CD4-positive, alpha-beta T cell treated with Interleukin-10 for 1 hour (primary cell): ENCODE results near the gene SLFNL1.

Experiments used
- DNase-seq: peaks from one replicate; pipeline ENCODE4 v3.0.0-alpha.2; 2020

The SLFNL1 gene

GRCh38 chr1:41021526-41022308, at the start of gene SLFNL1:
TSS of gene SLFNL1 (minus strand) at chr1:41021725. CDS start at chr1:41020660, 1,065 bp downstream.
- no peak for DNase-seq

GRCh38 chr1:41056907-41057306, 35.4 kb upstream of the SLFNL1 start:
- no peak for DNase-seq

- DNase-seq, result no peak
Measured at GRCh38 chr1:41053316-41053715, 31.8 kb upstream of the SLFNL1 start.

GRCh38 chr1:41051022-41051421, 29.5 kb upstream of the SLFNL1 start:
- no peak for DNase-seq

GRCh38 chr1:41048540-41048939, 27.0 kb upstream of the SLFNL1 start:
- no peak for DNase-seq

- no peak for DNase-seq
Measured at GRCh38 chr1:41046347-41046775, 24.8 kb upstream of the SLFNL1 start.

GRCh38 chr1:41045740-41046139, 24.2 kb upstream of the SLFNL1 start:
- DNase-seq, result no peak

GRCh38 chr1:41044187-41044586, 22.7 kb upstream of the SLFNL1 start:
- no peak for DNase-seq

- DNase-seq, result no peak
Measured at GRCh38 chr1:41041614-41042270, 20.2 kb upstream of the SLFNL1 start.

GRCh38 chr1:41038110-41038509, 16.6 kb upstream of the SLFNL1 start:
- DNase-seq, result no peak

GRCh38 chr1:41037116-41037903, 15.8 kb upstream of the SLFNL1 start:
- no peak for DNase-seq

- no peak for DNase-seq
Measured at GRCh38 chr1:41033272-41033671, 11.7 kb upstream of the SLFNL1 start.

- DNase-seq, result no peak
Measured at GRCh38 chr1:41032147-41032546, 10.6 kb upstream of the SLFNL1 start.

GRCh38 chr1:41030872-41031616, 9.5 kb upstream of the SLFNL1 start:
- DNase-seq, result no peak

- no peak for DNase-seq
Measured at GRCh38 chr1:41028034-41028642, 6.6 kb upstream of the SLFNL1 start.

GRCh38 chr1:41025979-41026819, 4.7 kb upstream of the SLFNL1 start:
- DNase-seq, result no peak

- no peak for DNase-seq
Measured at GRCh38 chr1:41024953-41025352, 3.4 kb upstream of the SLFNL1 start.

- DNase-seq, result no peak
Measured at GRCh38 chr1:41023279-41023990, 1.9 kb upstream of the SLFNL1 start.

GRCh38 chr1:41022424-41022823, 899 bp upstream of the SLFNL1 start:
- no peak for DNase-seq

GRCh38 chr1:41020654-41021053, 871 bp downstream of the SLFNL1 start:
- DNase-seq, result no peak

GRCh38 chr1:41020109-41020576, 1.4 kb downstream of the SLFNL1 start:
- no peak for DNase-seq
